Measurements from ENCODE around the gene MED25. TPM values are rescaled to one million over a fixed set of nuclear protein-coding genes. Genes with fewer than 3 reads are reported as not detected.

The MED25 gene
- total and polyA plus RNA-seq, 2 of the 8 experiments (the other 6 are each of a cell fraction or from before 2014, with no cell fraction given) = 21.6 to 71.4 TPM

GRCh38 chr19:49818649-49819370 is 721 bp downstream of the MED25 start:
- H3K56ac ChIP-seq (replicated peaks; ENCODE audit: insufficient read length, low read depth, low read length) = no peak overlapping the region
- CTCF ChIA-PET (ENCODE audit: partially characterized antibody) = interaction anchor here (0.6 to 1.8 kb wide), 5 partner anchors 11 to 272 kb away, joined by 3 to 4 read pairs (median 3); no protein-coding TSS in a partner anchor
- H2BK20ac ChIP-seq (ENCODE audit: low read length) = no peak overlapping the region
- peaks cover 0 to 7% (median 4%) of the 10 kb centered on the region in 4 experiments; a peak in 3 of 7 replicates for H3K4me1 ChIP-seq (replicated peaks in 1 of 4; ENCODE audit: control insufficient read depth in 3 of 4, insufficient read depth in 4 of 4, low read length in 3 of 4)
- H3K27ac ChIP-seq (ENCODE audit: low read depth, low read length) = peak overlapping the region; percentile 91
- peaks cover 0 to 7% of the 10 kb centered on the region in 2 experiments for H4K20me1 ChIP-seq (replicated peaks in 1 of 2; ENCODE audit: control insufficient read depth in 1 of 2, insufficient read depth in 2 of 2, low read length in 2 of 2)
- no peak overlapping the region for H3K23ac ChIP-seq (ENCODE audit: insufficient read length)
- peaks cover 0 to 23% of the 10 kb centered on the region in 2 experiments; a peak in 3 of 4 replicates for H3K79me2 ChIP-seq (ENCODE audit: control insufficient read depth in 1 of 2, insufficient read depth in 2 of 2, low read length in 2 of 2)
- H3K4me2 ChIP-seq (ENCODE audit: insufficient read depth in 1 of 2, low read depth in 2 of 2, low read length in 2 of 2) = peak overlapping the region; percentile 58 to 78
- 0 out of 2 replicates have a peak overlapping the region, but pooled peaks have one; percentile 81 for H3K18ac ChIP-seq (ENCODE audit: extremely low read depth, low read length)
- peak overlapping the region; percentile 98 for H2BK5ac ChIP-seq (ENCODE audit: low read depth, low read length)
- H2AFZ ChIP-seq (ENCODE audit: low read length) = peak overlapping the region; percentile 93; the same call in 1 of the 2 replicates
- H3K9ac ChIP-seq (replicated peaks in 1 of 4; ENCODE audit: extremely low read depth in 1 of 4, low read depth in 3 of 4, low read length in 3 of 4) = peak overlapping the region; percentile 76 to 97 (median 92); a peak in 6 of 7 replicates
- H2BK120ac ChIP-seq (replicated peaks; ENCODE audit: low read depth, low read length) = no peak overlapping the region
- FAIRE-seq = no peak
- H3K4ac ChIP-seq (replicated peaks; ENCODE audit: insufficient read length, low read depth, low read length) = no peak overlapping the region
- peak overlapping the region; percentile 60 to 91 (median 82) for H3K4me3 ChIP-seq (ENCODE audit: extremely low read depth in 1 of 4, insufficient read depth in 2 of 4, low read depth in 3 of 4, low read length in 4 of 4)
- WGBS, 2 experiments (ENCODE audit: extremely low coverage in 1 of 2, insufficient coverage in 1 of 2, insufficient read length in 1 of 2, insufficient replicate concordance in 2 of 2, low coverage in 1 of 2, low lambda C conversion rate in 2 of 2, missing lambda C conversion rate in 1 of 2) = 66% methylated on average over 12 of the region's 16 CpGs; no CpG with 5 or more reads in 1 of the 2 experiments
- H3K14ac ChIP-seq (ENCODE audit: insufficient read length) = no peak overlapping the region
- POLR2A ChIA-PET (ENCODE audit: partially characterized antibody) = interaction anchor here (0.6 to 2.1 kb wide), 21 partner anchors 9 to 148 kb away, joined by 3 to 19 read pairs (median 3); partner anchors contain the start of genes AKT1S1, PTOV1 and TBC1D17
- peak overlapping the region; percentile 93; the same call in 1 of the 2 replicates for H2BK12ac ChIP-seq (ENCODE audit: low read depth, low read length)
- H4K91ac ChIP-seq (replicated peaks; ENCODE audit: insufficient read length, low read length) = no peak overlapping the region
- H3K9me3 ChIP-seq (ENCODE audit: insufficient read depth in 2 of 2, low read depth in 1 of 2, low read length in 1 of 2) = no peaks in the 10 kb centered on the region
- peaks cover 11% of the 10 kb centered on the region for H3K79me1 ChIP-seq (ENCODE audit: low read depth, low read length)
- H3K36me3 ChIP-seq (ENCODE audit: control insufficient read depth in 2 of 4, insufficient read depth in 4 of 4, low read length in 3 of 4) = peaks cover 0 to 11% (median 4%) of the 10 kb centered on the region in 4 experiments; a peak in 5 of 8 replicates
- no peaks in the 10 kb centered on the region for H3K27me3 ChIP-seq (replicated peaks in 1 of 4; ENCODE audit: control insufficient read depth in 3 of 4, extremely low read depth in 1 of 4, insufficient read depth in 3 of 4, low read length in 3 of 4)
- H4K8ac ChIP-seq (ENCODE audit: extremely low read depth, insufficient read depth, low read length) = peak overlapping the region; percentile 91; the same call in 1 of the 2 replicates
- no peak for DNase-seq (ENCODE audit: low read depth in 1 of 2, low spot score in 2 of 2)
- H2BK15ac ChIP-seq (ENCODE audit: low read length) = no peak overlapping the region
- no peak overlapping the region for H4K5ac ChIP-seq (ENCODE audit: insufficient read length, low read depth, low read length)
- no peak overlapping the region; the same call in 1 of the 2 replicates for H2AK5ac ChIP-seq (ENCODE audit: low read depth, low read length)
- peaks cover 2% of the 10 kb centered on the region for H3K23me2 ChIP-seq (ENCODE audit: low read depth, low read length)
- TF ChIP-seq TCF12 (IDR thresholded peaks at IDR 0.05; ENCODE audit: low read depth, low read length) = no peak
- TF ChIP-seq TAF1 (IDR thresholded peaks at IDR 0.05; ENCODE audit: low read depth, low read length) = no peak
- no peak for TF ChIP-seq RXRA (IDR thresholded peaks at IDR 0.05; ENCODE audit: insufficient read depth, low read depth, low read length)
- no peak for TF ChIP-seq KDM5A (IDR thresholded peaks at IDR 0.05; ENCODE audit: low read length)
- TF ChIP-seq CTBP2 (IDR thresholded peaks at IDR 0.05; ENCODE audit: borderline replicate concordance, insufficient read depth, insufficient read length, low read length) = no peak
- no peak for TF ChIP-seq ATF2 (IDR thresholded peaks at IDR 0.05; ENCODE audit: low read length)
- TF ChIP-seq NRF1 (IDR thresholded peaks at IDR 0.05; ENCODE audit: low read depth, low read length) = no peak
- no peak for TF ChIP-seq EP300 (IDR thresholded peaks at IDR 0.05; ENCODE audit: borderline replicate concordance in 1 of 2, low read depth in 2 of 2, low read length in 2 of 2)
- TF ChIP-seq BCL11A (IDR thresholded peaks at IDR 0.05; ENCODE audit: low read depth in 2 of 2, low read length in 2 of 2) = no peak
